CD14-positive monocyte (primary cell): ENCODE data around the gene INMT. TPM values are rescaled to one million over a fixed set of nuclear protein-coding genes. Genes with fewer than 3 reads are reported as not detected.
A peak's percentile ranks its signal among the peaks of the same experiment; 100 is the strongest.

Experiments
- DNase-seq, 3 donors: peaks; one replicate each; pipeline ENCODE4 v3.0.0-alpha.2; 2011 to 2022
- H2AFZ ChIP-seq: 2 replicates; pipeline ENCODE4 v1.6.0; 2012; ENCODE audit warnings: mild to moderate bottlenecking, low read depth, low read length, inconsistent platforms; ENCODE audit not compliant: insufficient read depth, poor library complexity, severe bottlenecking
- H3K27ac ChIP-seq, 2 donors: 1 replicate in 1 of 2; 2 replicates in 1 of 2; pipeline ENCODE4 v1.5.1; 2012 to 2013; ENCODE audit warnings: low read length in 2 of 2, control low read depth in 1 of 2, inconsistent platforms in 1 of 2, low read depth in 1 of 2, mild to moderate bottlenecking in 1 of 2
- H3K27me3 ChIP-seq, 2 donors: one replicate each; pipeline versions ENCODE4 v1.6.0 to v1.6.1; 2011 to 2013; ENCODE audit warnings: low read length in 2 of 2; ENCODE audit not compliant: control insufficient read depth in 2 of 2, insufficient read depth in 2 of 2
- H3K36me3 ChIP-seq, 2 donors: replicated peaks in 1 of 2; 1 replicate in 1 of 2; 2 replicates in 1 of 2; pipeline versions ENCODE4 v1.5.1 to v1.6.1; 2012 to 2013; ENCODE audit warnings: low read length in 2 of 2, control low read depth in 1 of 2, inconsistent platforms in 1 of 2, mild to moderate bottlenecking in 1 of 2; ENCODE audit not compliant: insufficient read depth in 2 of 2, control insufficient read depth in 1 of 2
- H3K4me1 ChIP-seq, 2 donors: 1 replicate in 1 of 2; 2 replicates in 1 of 2; pipeline versions ENCODE4 v1.5.1 to v1.6.1; 2012 to 2013; ENCODE audit warnings: low read length in 2 of 2, control low read depth in 1 of 2, inconsistent platforms in 1 of 2, mild to moderate bottlenecking in 1 of 2, moderate library complexity in 1 of 2; ENCODE audit not compliant: insufficient read depth in 2 of 2, control insufficient read depth in 1 of 2
- H3K4me2 ChIP-seq: replicated peaks from 2 replicates; pipeline ENCODE3; 2012; ENCODE audit warnings: low read length, moderate library complexity, mild to moderate bottlenecking; ENCODE audit not compliant: poor library complexity, severe bottlenecking; ENCODE audit errors: extremely low read depth
- H3K4me3 ChIP-seq, 3 experiments: fragments of 200-600 bp in 1 of 3; sonication (generic) in 1 of 3; replicated peaks in 1 of 3; 1 replicate in 2 of 3; 2 replicates in 1 of 3; pipeline ENCODE4 v1.5.1; 2011 to 2013; ENCODE audit warnings: low read length in 3 of 3, mild to moderate bottlenecking in 3 of 3, control low read depth in 2 of 3, low read depth in 2 of 3, inconsistent platforms in 1 of 3, moderate library complexity in 1 of 3
- H3K79me2 ChIP-seq: 2 replicates; pipeline ENCODE4 v1.6.0; 2012; ENCODE audit warnings: mild to moderate bottlenecking, control low read depth, inconsistent platforms, low read length, moderate library complexity; ENCODE audit not compliant: insufficient read depth
- H3K9ac ChIP-seq: 2 replicates; pipeline ENCODE4 v1.6.0; 2017; ENCODE audit warnings: low read length, mild to moderate bottlenecking; ENCODE audit not compliant: insufficient read depth, poor library complexity, severe bottlenecking
- H3K9me3 ChIP-seq, 2 donors: replicated peaks in 1 of 2; 1 replicate in 1 of 2; 2 replicates in 1 of 2; pipeline versions ENCODE4 v1.5.1 to v1.6.1; 2012 to 2013; ENCODE audit warnings: low read length in 2 of 2, control low read depth in 1 of 2; ENCODE audit not compliant: control insufficient read depth in 1 of 2, insufficient read depth in 1 of 2
- H4K20me1 ChIP-seq: 2 replicates; pipeline ENCODE4 v1.6.0; 2012; ENCODE audit warnings: mild to moderate bottlenecking, low read length, control low read depth, moderate library complexity; ENCODE audit not compliant: insufficient read depth
- H3K27ac Mint-ChIP-seq, 7 donors: one replicate each; pipeline ENCODE4 v1.8.0; 2020; ENCODE audit warnings: mild to moderate bottlenecking in 7 of 7, mixed read lengths in 7 of 7, moderate library complexity in 6 of 7, inconsistent platforms in 2 of 7
- H3K27me3 Mint-ChIP-seq, 3 donors: one replicate each; pipeline ENCODE4 v1.8.0; 2021 to 2022; ENCODE audit warnings: low read depth in 3 of 3, mild to moderate bottlenecking in 3 of 3, mixed read lengths in 3 of 3, moderate library complexity in 3 of 3, inconsistent platforms in 1 of 3
- H3K36me3 Mint-ChIP-seq, 2 donors: one replicate each; pipeline ENCODE4 v1.8.0; 2020; ENCODE audit warnings: mixed read lengths in 2 of 2, inconsistent platforms in 1 of 2, mild to moderate bottlenecking in 1 of 2
- H3K4me1 Mint-ChIP-seq: one replicate; pipeline ENCODE4 v1.8.0; 2020; ENCODE audit warnings: mild to moderate bottlenecking, mixed read lengths
- H3K4me3 Mint-ChIP-seq, 2 donors: one replicate each; pipeline ENCODE4 v1.8.0; 2020; ENCODE audit warnings: mild to moderate bottlenecking in 2 of 2, mixed read lengths in 2 of 2, moderate library complexity in 1 of 2
- H3K9me3 Mint-ChIP-seq, 7 donors: one replicate each; pipeline ENCODE4 v1.8.0; 2020 to 2022; ENCODE audit warnings: mixed read lengths in 7 of 7, mild to moderate bottlenecking in 6 of 7, moderate library complexity in 6 of 7, inconsistent platforms in 2 of 7
- WGBS: methylation state at CpG from one replicate; pipeline ENCODE4 v1.1.5; 2013; ENCODE audit warnings: missing lambda C conversion rate; ENCODE audit not compliant: insufficient coverage; 5-methylcytosine and 5-hydroxymethylcytosine counted together
- intact Hi-C, 2 donors: fragments of 100-400 bp; cut with micrococcal nuclease; formaldehyde crosslinking; loops; one replicate each; pipeline versions ENCODE4 v1.15.0 to v1.15.1; 2023
- polyA plus RNA-seq, 3 donors: library from polyadenylated mRNA; depleted of rRNA in 1 of 3; unstranded in 2 of 3; stranded (reverse) in 1 of 3; fragments of 300-500 nt in 2 of 3; fragments of >200 nt in 1 of 3; fragmentation: Illumina TruSeq in 2 of 3; gene quantifications; 1 replicate in 2 of 3; 2 replicates in 1 of 3; pipeline ENCODE4 v1.2.3, GENCODE V29; 2012 to 2021
- TF ChIP-seq, protein P1 (sequence below): fragments of 200-600 bp; IDR thresholded peaks from one replicate; pipeline ENCODE4 v1.8.0; 2022; ENCODE audit warnings: antibody characterized with exemption, mild to moderate bottlenecking

INMT gene
- polyA plus RNA-seq, 3 donors = not detected

DNA sequence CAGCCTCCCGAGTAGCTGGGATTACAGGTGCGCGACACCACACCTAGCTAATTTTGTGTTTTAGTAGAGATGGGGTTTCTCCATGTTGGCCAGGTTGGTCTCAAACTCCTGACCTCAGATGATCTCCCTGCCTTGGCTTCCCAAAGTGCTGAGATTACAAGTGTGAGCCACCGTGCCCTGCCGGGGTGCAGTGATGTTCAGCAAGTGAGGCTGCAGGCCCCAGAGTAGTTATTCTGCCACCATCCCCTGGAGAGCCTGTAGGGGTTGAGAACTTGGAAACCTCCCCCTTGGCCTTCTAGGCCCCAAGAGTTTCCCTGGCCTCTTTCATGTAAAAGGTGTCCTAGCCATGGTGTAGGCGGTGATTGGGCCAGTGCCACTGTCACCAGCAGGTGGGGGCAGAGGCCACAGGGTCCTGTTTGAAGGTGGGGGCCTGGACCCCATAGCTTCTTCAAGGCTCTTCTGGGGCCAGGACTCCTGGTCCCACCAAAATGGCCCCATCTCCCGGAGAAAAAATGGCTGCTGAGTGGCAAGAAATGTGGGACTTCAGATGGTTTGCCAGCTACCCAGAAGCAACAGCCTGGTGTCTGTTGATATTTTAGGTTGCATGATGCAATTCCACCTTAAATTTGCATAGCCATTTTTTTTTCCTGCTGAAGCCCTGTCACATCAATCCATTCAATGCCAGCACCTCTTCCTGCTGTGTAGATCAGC lies 25.5 kb upstream of the INMT start:
- peak overlapping the region in 1 of 2 donors; percentile 21 for H3K4me3 Mint-ChIP-seq
- H3K9me3 Mint-ChIP-seq = peaks cover 0 to 3% (median 0%) of the 10 kb centered on the region in 7 donors
- H2AFZ ChIP-seq = no peak overlapping the region
- peaks cover 7 to 12% of the 10 kb centered on the region in 2 donors for H3K4me1 ChIP-seq
- H3K36me3 Mint-ChIP-seq = no peaks in the 10 kb centered on the region
- WGBS = 100% methylated on average over 3 of the region's 7 CpGs
- no peak overlapping the region for H3K9ac ChIP-seq
- no peaks in the 10 kb centered on the region for H3K36me3 ChIP-seq
- H3K4me1 Mint-ChIP-seq = peaks cover 15% of the 10 kb centered on the region
- H3K4me2 ChIP-seq = no peak overlapping the region
- no peak overlapping the region for H3K27ac Mint-ChIP-seq
- no peak for DNase-seq
- H3K27ac ChIP-seq = no peak overlapping the region
- no peaks in the 10 kb centered on the region for H3K9me3 ChIP-seq
- H3K27me3 ChIP-seq = no peaks in the 10 kb centered on the region
- TF ChIP-seq, protein P1, sequence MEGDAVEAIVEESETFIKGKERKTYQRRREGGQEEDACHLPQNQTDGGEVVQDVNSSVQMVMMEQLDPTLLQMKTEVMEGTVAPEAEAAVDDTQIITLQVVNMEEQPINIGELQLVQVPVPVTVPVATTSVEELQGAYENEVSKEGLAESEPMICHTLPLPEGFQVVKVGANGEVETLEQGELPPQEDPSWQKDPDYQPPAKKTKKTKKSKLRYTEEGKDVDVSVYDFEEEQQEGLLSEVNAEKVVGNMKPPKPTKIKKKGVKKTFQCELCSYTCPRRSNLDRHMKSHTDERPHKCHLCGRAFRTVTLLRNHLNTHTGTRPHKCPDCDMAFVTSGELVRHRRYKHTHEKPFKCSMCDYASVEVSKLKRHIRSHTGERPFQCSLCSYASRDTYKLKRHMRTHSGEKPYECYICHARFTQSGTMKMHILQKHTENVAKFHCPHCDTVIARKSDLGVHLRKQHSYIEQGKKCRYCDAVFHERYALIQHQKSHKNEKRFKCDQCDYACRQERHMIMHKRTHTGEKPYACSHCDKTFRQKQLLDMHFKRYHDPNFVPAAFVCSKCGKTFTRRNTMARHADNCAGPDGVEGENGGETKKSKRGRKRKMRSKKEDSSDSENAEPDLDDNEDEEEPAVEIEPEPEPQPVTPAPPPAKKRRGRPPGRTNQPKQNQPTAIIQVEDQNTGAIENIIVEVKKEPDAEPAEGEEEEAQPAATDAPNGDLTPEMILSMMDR = no peak
- H3K27me3 Mint-ChIP-seq = peaks cover 2 to 12% (median 9%) of the 10 kb centered on the region in 3 donors
- H3K4me3 ChIP-seq = no peak overlapping the region
- intact Hi-C loops = no loop called here
- no peaks in the 10 kb centered on the region for H4K20me1 ChIP-seq
- no peaks in the 10 kb centered on the region for H3K79me2 ChIP-seq

DNA sequence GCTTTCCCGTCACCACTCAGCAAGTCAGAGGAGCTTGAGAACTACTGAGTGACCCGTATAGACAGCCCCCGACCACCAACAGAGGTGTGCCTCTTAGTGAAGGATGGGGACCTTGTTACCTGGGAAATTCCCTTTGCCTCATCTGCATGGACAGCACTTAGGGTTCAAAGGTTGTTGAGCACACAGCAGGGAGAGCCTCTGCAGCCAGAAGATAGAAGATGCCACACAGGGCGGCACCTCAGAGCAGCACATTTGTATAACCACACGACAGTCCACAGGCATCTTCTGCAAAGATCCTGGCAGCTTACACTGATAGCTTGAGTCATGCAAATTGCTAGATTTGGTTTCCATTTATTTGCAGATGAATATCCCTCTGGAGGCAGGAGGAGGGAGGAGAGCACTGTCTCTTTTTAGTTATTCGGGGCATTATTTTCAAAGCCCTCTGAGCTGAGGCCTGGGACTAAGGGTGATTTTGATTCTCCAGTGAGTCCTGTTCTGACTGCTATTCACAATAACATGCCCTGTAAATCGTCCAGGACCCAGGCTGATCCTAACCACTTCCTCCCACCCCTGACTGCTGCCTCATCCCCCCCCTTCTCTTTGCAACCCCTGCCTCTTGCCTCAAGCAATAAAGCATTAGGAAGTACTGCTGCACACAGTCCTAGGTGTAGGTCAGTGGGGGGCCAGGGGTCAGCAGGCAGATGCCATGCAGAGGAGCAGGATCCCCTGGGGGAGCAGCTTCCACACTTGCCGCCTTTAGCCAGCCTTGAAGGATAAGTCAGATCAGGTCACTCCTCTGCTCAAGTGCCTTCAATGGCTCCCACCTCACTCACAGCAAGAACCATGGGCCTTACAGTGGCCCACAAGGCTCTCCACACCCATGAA lies 24.6 kb upstream of the INMT start:
- TF ChIP-seq, protein P1 = no peak
- Mint-ChIP-seq H3K4me3 (peak overlapping the region in 1 of 2 donors; percentile 21), H3K27me3 (peaks cover 2 to 11% (median 10%) of the 10 kb centered on the region in 3 donors), H3K9me3 (peaks cover 0 to 1% (median 0%) of the 10 kb centered on the region in 7 donors), H3K4me1 (peaks cover 15% of the 10 kb centered on the region), H3K36me3 (no peaks in the 10 kb centered on the region), H3K27ac (no peak overlapping the region)
- Histone ChIP-seq H3K9me3 (no peaks in the 10 kb centered on the region), H3K27ac (no peak overlapping the region), H3K4me2 (no peak overlapping the region), H2AFZ (peak overlapping the region; percentile 56), H3K9ac (peak overlapping the region; percentile 21), H3K4me1 (peaks cover 7 to 12% of the 10 kb centered on the region in 2 donors), H4K20me1 (no peaks in the 10 kb centered on the region), H3K79me2 (no peaks in the 10 kb centered on the region), H3K36me3 (no peaks in the 10 kb centered on the region), H3K4me3 (no peak overlapping the region), H3K27me3 (no peaks in the 10 kb centered on the region)
- no peak for DNase-seq
- intact Hi-C loops = no loop called here
- WGBS = 41% methylated on average over 4 of the region's 8 CpGs
